Muscle of leg (tissue), 11 donors: ENCODE measurements around the gene TUBB4B. TPM values are rescaled to one million over a fixed set of nuclear protein-coding genes. Genes with fewer than 3 reads are reported as not detected.

Source experiments
- DNase-seq: peaks from one replicate; pipeline ENCODE4 v3.0.0; 2013
- H3K27ac ChIP-seq: one replicate; pipeline ENCODE4 v1.5.1; 2013; ENCODE audit warnings: mild to moderate bottlenecking, low read length, control low read depth
- H3K27me3 ChIP-seq: one replicate; pipeline ENCODE4 v1.6.1; 2013; ENCODE audit warnings: low read length; ENCODE audit not compliant: control insufficient read depth, insufficient read depth
- H3K36me3 ChIP-seq: one replicate; pipeline ENCODE4 v1.6.1; 2013; ENCODE audit warnings: low read length; ENCODE audit not compliant: control insufficient read depth, insufficient read depth
- H3K4me1 ChIP-seq: one replicate; pipeline ENCODE4 v1.6.1; 2013; ENCODE audit warnings: low read length; ENCODE audit not compliant: control insufficient read depth, insufficient read depth
- H3K4me3 ChIP-seq: one replicate; pipeline ENCODE4 v1.5.1; 2013; ENCODE audit warnings: low read length, control low read depth
- H3K9me3 ChIP-seq: replicated peaks from 2 replicates; pipeline ENCODE4 v1.6.1; 2013; ENCODE audit warnings: low read depth, low read length; ENCODE audit not compliant: control insufficient read depth
- WGBS: methylation state at CpG from one replicate; pipeline ENCODE4 v1.1.5; 2013; ENCODE audit warnings: missing lambda C conversion rate; ENCODE audit not compliant: insufficient coverage; 5-methylcytosine and 5-hydroxymethylcytosine counted together
- polyA plus RNA-seq, 8 donors: library from polyadenylated mRNA; unstranded; fragments of 120-200 nt; gene quantifications; one replicate each; pipeline versions ENCODE4 v1.2.1 to v1.2.3, GENCODE V29; 2013; ENCODE audit warnings: inconsistent platforms in 1 of 8, low replicate concordance in 1 of 8; ENCODE audit not compliant: insufficient read length in 8 of 8, insufficient read depth in 1 of 8
- total RNA-seq: library from RNA; stranded (reverse); fragments of 120-200 nt; gene quantifications from one replicate; pipeline ENCODE4 v1.2.4, GENCODE V29; 2013

The TUBB4B gene
- total and polyA plus RNA-seq, 9 donors: 97.1 to 222 (median 217) TPM

GRCh38 chr9:137245450-137246421 is 4.6 kb downstream of the TUBB4B start:
- Histone ChIP-seq H3K27ac (no peak overlapping the region), H3K27me3 (no peaks in the 10 kb centered on the region), H3K4me1 (peaks cover 55% of the 10 kb centered on the region), H3K36me3 (peaks cover 25% of the 10 kb centered on the region), H3K4me3 (no peak overlapping the region), H3K9me3 (no peaks in the 10 kb centered on the region)
- 82% methylated on average over 24 of the region's 25 CpGs for WGBS
- no peak for DNase-seq

GRCh38 chr9:137247135-137247915 is 6.2 kb downstream of the TUBB4B start:
- 41% methylated on average over 17 of the region's 20 CpGs for WGBS

GRCh38 chr9:137247916-137248175 is 6.8 kb downstream of the TUBB4B start:
- Histone ChIP-seq H3K4me1 (peaks cover 48% of the 10 kb centered on the region), H3K4me3 (no peak overlapping the region), H3K9me3 (no peaks in the 10 kb centered on the region), H3K27ac (peak overlapping the region; percentile 40), H3K27me3 (no peaks in the 10 kb centered on the region), H3K36me3 (peaks cover 14% of the 10 kb centered on the region)
- no peak for DNase-seq
- 60% methylated on average over 2 of the region's 6 CpGs for WGBS

More at GRCh38 chr9:137247135-137247915, 6.2 kb downstream of the TUBB4B start:
- DNase-seq: no peak
- Histone ChIP-seq H3K4me3 (no peak overlapping the region), H3K4me1 (peaks cover 53% of the 10 kb centered on the region), H3K27me3 (no peaks in the 10 kb centered on the region), H3K36me3 (peaks cover 19% of the 10 kb centered on the region), H3K9me3 (no peaks in the 10 kb centered on the region), H3K27ac (peak overlapping the region; percentile 40)

GRCh38 chr9:137250329-137251193 is 9.5 kb downstream of the TUBB4B start:
- no peaks in the 10 kb centered on the region for H3K36me3 ChIP-seq
- DNase-seq: no peak
- WGBS: 59% methylated on average over 13 of the region's 18 CpGs
- peaks cover 35% of the 10 kb centered on the region for H3K4me1 ChIP-seq
- no peak overlapping the region for H3K27ac ChIP-seq
- H3K27me3 ChIP-seq: no peaks in the 10 kb centered on the region
- no peaks in the 10 kb centered on the region for H3K9me3 ChIP-seq
- no peak overlapping the region for H3K4me3 ChIP-seq

- Histone ChIP-seq H3K4me3 (no peak within 1 kb of the TSS), H3K4me1 (peaks cover 39% of the 10 kb centered on the region), H3K27me3 (no peaks in the 10 kb centered on the region), H3K9me3 (no peaks in the 10 kb centered on the region), H3K27ac (no peak within 1 kb of the TSS), H3K36me3 (peaks cover under 1% of the 10 kb centered on the region)
- no peak for DNase-seq
- WGBS: 53% methylated on average over 4 of the region's 4 CpGs
Observed at GRCh38 chr9:137251194-137251461, 10.0 kb downstream of the TUBB4B start, which contains the start of gene STPG3. TSS of gene STPG3 (plus strand) at chr9:137251286. CDS start at chr9:137251287, 1 bp downstream.

GRCh38 chr9:137251490-137252268 is 10.6 kb downstream of the TUBB4B start:
- Histone ChIP-seq H3K27me3 (no peaks in the 10 kb centered on the region), H3K4me1 (peaks cover 42% of the 10 kb centered on the region), H3K36me3 (peaks cover 6% of the 10 kb centered on the region), H3K4me3 (no peak overlapping the region), H3K9me3 (no peaks in the 10 kb centered on the region), H3K27ac (no peak overlapping the region)
- 82% methylated on average over 13 of the region's 22 CpGs for WGBS
- no peak for DNase-seq

GRCh38 chr9:137252555-137253506 is 11.7 kb downstream of the TUBB4B start:
- Histone ChIP-seq H3K9me3 (no peaks in the 10 kb centered on the region), H3K27me3 (no peaks in the 10 kb centered on the region), H3K36me3 (peaks cover 12% of the 10 kb centered on the region), H3K4me3 (no peak overlapping the region), H3K4me1 (peaks cover 34% of the 10 kb centered on the region), H3K27ac (no peak overlapping the region)
- 65% methylated on average over 25 of the region's 35 CpGs for WGBS
- no peak for DNase-seq

- Histone ChIP-seq H3K27ac (no peak overlapping the region), H3K4me1 (peaks cover 32% of the 10 kb centered on the region)
Observed at GRCh38 chr9:137253717-137254623, 12.9 kb downstream of the TUBB4B start.

More at GRCh38 chr9:137253717-137254623, 12.9 kb downstream of the TUBB4B start:
- no peak for DNase-seq
- no peaks in the 10 kb centered on the region for H3K27me3 ChIP-seq
- H3K36me3 ChIP-seq: peaks cover 15% of the 10 kb centered on the region
- H3K9me3 ChIP-seq: no peaks in the 10 kb centered on the region
- 46% methylated on average over 21 of the region's 21 CpGs for WGBS
- peak overlapping the region; percentile 80 for H3K4me3 ChIP-seq
